HG03565 (cell line): ENCODE data around the gene ELOA2.
"Not testable (repeated sequence)": the region's sequence is repeated elsewhere in the genome, so short reads cannot be mapped to it uniquely, and the experiment has no call there.

Experiments used
- ATAC-seq: cut with Tn5 transposase; IDR thresholded peaks from one replicate; pipeline ENCODE4 v1.9.1; 2021; ENCODE audit warnings: mild to moderate bottlenecking, moderate library complexity; ENCODE audit not compliant: unreplicated experiment

The ELOA2 gene

DNA sequence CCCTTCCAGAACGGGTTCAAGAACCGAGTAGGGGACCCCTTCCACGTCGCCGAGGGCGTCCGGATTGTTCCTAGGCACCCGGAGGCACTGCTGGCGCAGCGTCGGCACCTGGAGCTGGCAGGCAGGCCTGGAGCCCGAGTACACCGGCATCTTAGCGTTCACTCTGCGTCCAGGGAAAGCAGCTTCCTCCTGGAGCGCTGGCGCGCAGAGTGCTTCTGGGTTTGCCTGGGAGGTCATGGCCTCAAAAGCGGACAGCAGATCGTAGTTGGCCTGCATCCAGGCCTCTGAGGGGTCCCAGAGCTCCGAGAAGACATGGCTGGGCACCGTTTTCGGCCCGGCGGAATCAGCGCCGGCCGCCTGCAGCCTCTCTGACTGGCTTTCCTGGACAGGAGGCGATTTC is 12.6 kb downstream of the ELOA2 start:
- ATAC-seq = not testable (repeated sequence)

DNA sequence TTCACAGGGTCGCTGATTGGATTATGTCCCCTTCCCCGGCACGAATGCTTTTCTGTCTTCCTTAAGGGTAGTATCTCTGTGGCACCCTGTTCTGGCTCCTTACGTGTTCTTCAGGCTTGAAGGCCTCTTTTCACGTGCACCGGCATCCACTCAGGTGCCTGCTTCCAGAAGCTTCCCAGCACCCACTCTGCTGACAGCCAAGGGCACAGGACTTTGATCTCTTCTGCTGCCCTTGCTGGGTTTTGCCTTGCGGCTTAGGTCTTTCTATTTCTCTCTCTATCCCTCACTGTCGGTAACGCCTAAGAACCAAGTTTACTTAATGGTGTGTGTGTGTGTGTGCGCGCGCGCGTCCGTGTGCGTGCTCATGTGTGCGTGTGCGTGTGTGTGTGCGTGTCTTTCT is 14.7 kb downstream of the ELOA2 start:
- not testable (repeated sequence) for ATAC-seq

DNA sequence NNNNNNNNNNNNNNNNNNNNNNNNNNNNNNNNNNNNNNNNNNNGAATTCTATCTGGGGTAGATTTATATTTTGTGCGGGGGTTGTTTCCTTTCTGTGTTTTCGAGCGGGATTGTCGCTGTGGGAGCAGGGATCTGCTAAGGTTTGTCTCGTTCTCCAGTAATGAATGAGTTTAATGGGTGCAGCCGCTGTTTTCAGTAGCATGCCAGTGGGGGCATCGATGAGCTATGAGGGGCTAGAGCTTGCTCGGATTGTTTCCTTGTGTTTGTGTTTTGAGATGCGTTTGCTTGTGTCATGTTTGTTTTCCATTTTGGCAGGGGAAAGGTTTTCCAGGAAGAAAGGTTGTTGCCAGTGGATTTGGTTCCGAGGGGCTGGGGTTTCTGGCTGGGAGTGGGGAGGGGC is 15.6 kb downstream of the ELOA2 start:
- ATAC-seq = not testable (repeated sequence)
